ENCODE measurements around the gene DOK1.

DOK1 gene

GRCh38 chr2:74603282-74604000, 48.9 kb downstream of the DOK1 start:
- no peak for DNase-seq

- no peak for DNase-seq
Measured at GRCh38 chr2:74606927-74607326, 52.4 kb downstream of the DOK1 start.

All from fibroblast of skin of right quadriceps (primary cell).